GM19452 (cell line): ENCODE results near the gene HNRNPAB.

ENCODE experiments used
- ATAC-seq: cut with Tn5 transposase; IDR thresholded peaks from one replicate; pipeline ENCODE4 v1.9.1; 2021; ENCODE audit not compliant: unreplicated experiment

HNRNPAB gene

DNA sequence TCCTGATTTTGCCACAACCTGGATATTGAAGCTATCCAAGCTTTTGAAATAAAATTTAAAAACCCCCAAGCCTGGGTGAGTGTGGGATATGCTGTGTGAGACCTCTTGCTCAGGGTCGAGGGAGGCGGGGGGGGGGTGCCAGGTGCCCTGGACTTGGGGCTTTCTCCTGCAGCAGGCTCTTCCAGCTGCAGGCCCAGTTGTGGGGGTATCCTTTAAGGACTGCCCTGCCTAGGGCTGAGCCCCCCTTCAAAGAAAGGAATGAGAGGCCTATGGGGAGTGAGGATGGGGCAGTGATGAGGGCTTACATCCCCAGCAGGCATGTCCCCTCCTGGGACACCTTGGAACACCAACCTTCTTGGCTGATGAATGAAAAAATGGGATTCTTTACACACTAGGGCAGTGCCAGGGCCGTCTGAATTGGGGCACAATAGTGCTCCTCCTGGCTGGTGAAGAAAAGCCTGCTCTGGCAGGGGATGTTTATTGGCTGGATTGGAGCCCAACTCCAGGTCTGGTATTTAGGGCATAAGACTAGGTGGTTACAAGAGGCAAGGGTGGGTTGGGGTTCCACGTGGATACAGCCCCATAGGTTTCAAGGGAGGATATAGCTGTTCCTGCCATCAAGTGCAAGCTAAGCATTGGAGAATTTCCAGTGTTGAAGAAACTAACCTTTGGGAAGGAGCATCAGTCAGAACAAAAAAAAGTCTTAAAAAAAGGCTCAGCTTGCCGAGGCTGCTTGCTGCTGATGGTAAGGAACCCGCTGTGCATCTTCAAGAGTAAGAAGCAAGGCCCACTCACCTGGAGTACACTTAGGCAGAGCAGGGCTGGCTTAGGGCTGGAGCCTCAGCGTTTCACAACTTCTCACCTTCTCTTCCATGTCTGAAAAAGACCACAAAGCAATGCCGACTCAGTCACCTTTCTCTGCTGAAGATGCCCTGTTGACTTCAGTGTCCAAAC lies 7.0 kb downstream of the HNRNPAB start:
- no peak for ATAC-seq

DNA sequence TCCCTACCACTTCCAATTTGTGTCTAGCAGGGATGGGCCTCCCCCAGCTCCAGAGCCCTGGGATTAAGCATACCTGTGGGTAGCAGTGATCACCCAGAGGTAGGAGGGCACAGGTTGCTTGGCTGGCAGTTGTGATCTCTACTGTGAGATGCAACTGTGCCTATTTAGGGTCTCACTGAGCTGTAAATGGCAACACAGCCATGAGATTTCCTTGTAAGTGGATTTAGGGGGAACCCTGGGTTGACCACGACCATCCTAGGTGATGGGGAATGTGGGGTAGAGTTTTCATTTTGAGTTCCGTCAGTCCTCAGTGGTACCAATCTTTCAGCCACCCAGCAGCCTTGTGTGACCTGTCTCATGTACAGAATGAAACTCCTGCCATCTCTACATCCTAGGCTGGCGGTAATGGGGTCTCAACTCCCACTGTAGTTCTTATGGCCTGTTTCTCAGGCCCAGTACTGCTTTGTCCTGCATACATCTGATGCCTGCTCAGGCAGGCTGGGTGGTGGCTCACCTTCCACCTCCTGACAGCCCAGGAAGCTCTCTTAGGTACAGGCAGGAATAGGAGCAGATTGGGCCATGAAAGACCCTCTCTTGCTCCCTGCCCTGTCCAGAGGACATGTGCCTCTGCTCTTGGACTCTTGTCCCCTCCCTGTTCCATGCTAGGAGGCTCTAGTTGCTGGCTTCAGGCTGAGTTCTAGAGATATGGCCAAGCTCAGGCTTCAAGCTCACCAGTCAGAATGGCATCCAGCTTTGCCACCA lies 8.1 kb downstream of the HNRNPAB start:
- no peak for ATAC-seq

DNA sequence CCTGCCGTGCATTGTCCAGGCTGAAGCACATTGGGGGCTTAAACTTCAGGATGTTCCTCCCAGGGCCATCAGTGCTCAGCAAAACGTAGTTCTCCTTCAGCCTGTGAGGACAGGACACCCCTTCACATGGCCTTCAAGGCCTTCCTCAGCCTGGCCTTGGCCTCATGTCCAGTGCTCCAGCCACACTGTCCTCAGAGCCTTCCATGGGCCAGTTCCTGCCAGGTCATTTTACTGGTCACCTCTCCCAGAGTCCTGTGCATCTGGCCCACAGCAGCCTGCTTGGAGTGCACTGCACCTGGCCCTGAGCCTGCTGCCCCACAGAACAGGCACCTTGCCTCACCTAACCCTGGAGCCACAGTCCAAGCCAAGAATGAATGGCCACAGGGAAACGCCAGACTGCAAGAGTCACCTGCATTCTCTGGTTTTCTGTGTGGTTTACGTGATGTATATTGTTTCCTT lies 8.7 kb downstream of the HNRNPAB start:
- ATAC-seq, result no peak

DNA sequence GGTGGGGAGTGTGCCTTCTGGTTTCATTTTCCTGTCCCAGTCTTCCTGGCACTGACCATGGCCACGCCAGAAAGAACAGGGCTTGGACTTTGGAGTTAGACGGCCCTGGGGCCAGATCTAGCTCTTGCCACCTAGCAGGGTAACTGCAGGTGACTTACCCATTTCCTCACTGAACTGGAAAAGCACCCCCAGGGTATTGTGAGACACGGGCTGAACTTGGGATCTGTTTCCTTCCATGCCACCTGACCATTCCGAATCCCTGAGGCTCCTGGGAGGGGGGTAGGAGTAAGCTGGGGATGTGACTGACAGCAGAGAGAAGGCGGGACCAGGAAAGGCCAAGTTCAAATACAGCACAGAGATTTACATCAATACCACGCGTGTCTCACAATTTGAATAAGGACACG lies 9.4 kb downstream of the HNRNPAB start:
- no peak for ATAC-seq

DNA sequence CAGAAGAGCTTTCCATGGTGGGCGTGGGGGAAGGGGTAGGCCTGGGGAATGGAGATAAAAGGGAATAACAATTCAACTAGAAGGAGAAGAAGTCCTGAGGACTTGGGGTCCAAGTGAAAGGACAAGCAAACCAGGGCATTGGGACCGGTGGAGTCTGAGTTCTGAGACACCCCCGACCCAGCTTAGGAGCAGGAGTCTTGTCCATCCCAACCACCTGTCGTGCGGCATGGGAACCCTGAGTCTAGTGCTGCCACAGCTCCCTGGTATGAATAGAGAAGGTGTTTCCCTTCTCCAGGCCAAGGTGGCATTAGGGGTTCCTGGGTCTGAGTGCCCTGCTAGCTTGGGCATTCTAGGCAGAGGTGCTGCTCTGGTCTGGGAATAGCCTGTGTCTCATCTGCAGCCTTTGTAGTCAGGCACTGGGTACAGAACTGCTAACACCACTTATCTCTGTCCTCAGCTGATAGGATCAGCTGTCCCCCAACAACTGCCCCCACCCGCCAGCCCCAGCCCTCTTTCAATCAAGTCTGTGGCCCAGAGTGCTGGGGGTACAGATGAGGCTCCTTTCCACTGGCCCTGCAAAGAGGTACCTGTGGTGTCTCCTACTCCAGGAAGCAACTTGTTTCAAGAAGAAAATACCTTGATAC lies 9.9 kb downstream of the HNRNPAB start:
- no peak for ATAC-seq

DNA sequence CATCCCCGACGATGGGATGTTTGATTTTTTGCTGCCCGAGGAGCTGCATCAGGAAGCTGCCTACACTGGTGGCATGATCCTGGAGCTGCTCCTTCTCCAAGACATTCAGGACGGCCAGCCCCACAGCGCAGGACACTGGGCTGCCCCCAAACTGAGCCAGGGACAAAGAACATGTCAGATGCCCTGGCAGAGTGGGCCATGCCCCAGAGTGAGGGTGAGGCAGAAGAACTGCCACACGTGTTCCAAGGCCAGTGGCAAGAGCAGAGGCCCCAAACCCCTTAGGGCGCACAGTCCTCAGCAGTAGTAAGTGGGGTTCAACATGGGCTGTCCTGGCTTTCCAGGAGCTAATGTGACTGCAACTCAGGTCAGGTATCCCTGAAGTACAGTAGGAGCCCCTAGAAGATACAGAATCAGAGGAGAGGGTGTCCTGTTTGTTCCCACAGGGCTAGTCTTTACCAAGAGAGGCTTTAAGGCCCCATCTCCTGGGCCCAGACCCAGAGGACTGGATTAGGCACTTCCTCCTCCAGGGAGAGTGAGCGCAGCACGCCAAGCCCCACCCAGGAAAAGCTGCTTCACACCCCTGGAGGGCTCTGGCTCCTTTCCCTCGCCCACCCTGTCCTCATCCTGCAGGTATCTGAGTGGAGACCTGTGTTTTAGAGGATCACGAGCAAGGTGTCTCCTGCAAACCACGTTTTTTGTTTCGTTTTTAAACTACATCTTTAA lies 11.1 kb downstream of the HNRNPAB start:
- no peak for ATAC-seq

DNA sequence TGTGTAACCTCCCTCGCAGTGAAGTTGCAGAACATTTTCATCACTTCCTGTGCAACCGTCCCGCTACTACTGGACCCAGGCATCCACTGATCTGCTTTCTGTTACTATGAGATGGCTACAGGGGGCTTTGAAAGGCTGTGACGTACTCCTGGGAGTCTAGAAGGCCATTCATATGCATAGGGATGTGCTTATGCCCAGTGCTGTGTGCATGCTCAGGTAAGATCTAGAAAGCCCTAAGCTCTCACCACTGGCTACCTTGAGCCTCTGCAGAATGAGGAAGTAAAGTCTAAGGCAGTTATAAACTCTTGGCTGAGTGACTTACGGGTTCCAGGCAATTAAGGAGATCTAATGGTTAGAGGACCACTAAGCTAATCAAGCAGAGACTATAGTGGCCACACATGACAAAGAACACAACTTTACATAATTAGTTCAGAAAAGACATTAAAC lies 11.8 kb downstream of the HNRNPAB start:
- no peak for ATAC-seq

DNA sequence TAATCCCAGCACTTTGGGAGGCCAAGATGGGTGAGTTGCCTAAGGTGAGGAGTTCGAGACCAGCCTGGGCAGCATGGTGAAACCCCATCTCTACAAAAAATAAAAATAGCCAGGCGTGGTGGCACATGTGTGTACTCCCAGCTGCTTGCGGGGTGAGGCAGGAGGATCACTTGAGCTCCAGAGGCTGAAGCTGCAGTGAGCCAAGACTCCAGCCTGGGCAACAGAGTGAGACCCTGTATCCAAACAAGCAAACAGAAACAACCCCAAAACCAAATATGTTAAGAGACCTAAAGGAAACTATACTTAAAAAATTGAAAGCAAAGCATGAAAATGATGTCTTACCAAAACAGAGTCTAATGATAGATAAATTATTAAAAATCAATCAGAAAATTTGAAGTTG lies 12.4 kb downstream of the HNRNPAB start:
- ATAC-seq, result no peak

DNA sequence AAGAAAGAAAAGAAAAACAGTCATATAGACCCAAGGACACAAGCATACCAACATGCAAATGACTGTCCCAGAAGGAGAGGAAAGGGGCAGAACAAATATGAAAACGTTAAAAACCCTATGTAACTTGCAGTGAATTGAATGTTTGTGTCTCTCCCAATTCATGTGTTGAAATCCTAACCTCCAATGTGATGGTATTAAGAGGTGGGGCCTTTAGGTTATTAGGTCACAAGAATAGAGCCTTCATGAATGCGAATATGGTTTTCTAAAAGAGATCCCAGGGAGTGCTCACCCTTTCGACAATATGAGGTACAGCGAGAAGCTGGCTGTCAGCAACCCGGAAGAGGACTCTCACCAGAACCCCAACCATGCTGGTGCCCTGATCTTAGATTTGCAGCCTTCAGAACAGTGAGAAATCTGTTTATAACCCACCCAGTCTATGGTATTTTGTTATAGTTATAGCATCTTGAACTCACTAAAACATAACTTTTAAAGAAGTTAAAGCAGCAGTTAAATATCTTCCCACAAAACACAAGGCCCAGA lies 14.0 kb downstream of the HNRNPAB start:
- no peak for ATAC-seq

DNA sequence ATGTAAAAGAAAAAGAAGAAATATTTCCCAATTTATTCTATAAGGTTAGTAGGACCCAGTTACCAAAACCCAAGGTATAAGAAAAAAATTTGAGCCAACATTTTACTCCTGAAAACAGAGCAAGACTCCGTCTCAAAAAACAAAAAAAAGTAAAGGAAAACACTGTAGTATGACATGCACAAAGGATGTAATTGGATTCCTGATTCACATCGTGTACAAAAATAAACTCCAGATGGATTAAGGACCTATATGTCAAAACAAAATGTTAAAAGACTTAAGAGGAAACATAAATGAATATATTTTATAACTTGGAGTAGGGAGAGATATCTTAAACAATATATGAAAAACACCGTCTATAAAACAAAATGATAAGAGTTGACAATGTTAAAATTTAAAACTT lies 14.5 kb downstream of the HNRNPAB start:
- no peak for ATAC-seq

DNA sequence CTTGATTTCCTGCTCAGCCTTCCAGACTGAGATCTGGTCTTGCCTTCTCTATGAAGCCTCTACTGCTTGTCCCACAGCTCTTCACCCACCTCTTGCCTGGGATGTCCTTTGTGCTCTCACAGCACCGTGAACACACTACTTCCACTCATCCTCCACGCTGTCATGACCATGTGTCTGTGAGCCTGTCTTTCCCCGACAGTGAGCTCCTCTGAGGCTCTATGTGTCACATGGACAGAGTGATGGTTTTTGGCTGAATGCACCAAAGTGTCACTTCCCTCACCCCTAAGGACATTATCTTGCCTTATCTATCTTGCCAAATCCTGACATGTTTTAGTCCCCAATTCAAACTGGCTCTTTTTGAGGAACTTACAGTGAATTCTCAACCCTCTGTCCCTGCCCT lies 16.9 kb downstream of the HNRNPAB start:
- no peak for ATAC-seq

DNA sequence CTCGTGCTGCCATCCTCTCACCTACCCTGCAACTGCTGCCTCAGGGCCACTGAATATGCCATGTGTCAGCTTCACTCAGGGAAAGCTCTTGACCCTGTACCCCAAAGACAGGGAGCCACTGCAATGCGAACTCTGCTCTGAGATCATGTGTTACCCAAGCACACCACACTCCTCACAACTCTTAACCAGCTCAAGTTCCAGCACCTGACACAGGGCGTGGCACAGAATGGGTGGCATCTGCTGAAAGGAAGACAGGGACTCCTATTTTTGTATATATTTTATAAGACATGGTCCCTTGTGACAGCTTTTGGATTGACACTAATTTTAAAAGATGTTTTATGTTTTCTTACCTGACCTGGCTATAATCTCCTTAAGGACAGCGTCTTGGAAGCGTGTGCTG lies 17.5 kb downstream of the HNRNPAB start:
- no peak for ATAC-seq

DNA sequence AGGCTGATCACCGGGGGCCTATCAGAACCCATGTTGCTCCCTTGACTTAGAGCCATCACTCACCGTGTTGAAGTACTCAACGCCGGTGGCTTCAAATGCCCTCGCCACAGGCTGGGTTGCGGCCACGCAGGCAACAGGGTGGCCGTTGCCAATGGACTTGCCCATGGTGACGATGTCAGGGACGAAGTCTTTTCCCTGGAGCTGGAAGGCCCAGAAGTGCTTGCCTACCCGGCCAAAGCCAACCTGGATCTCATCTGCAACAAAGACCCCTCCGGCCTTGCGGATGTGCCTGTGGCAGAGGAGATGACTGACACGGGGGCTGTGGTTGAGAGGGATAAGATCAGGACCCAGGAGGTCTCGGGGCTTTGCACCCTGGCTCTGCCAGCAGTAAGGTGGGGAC lies 18.0 kb downstream of the HNRNPAB start:
- no peak for ATAC-seq

DNA sequence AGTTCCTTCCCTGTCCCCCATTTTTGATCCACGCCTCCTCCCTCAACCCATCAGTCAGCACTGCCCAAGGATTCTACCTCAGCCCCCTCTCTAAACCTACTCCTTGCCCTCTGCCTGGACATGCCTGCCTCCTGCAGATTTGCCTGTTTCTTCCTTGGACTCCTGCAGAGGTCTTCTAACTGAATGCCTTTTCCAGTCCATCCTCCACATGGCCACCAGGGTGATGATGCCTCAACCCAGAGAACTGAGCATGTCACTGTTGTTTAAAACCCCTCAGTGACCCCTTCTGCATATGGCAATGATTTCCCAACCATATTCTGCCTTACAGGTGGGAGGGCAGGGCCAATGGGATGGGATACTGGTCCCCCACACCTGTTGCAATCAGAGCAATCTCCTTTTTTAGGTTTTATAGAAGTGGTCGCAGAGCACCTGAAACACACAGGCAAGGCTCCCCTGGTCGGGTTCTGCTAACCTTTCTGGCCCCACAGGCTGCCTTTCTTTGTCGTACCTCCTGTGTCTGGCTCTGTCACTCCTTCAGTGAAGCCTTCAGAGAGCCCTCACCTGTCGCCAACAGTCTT lies 19.0 kb downstream of the HNRNPAB start:
- no peak for ATAC-seq

DNA sequence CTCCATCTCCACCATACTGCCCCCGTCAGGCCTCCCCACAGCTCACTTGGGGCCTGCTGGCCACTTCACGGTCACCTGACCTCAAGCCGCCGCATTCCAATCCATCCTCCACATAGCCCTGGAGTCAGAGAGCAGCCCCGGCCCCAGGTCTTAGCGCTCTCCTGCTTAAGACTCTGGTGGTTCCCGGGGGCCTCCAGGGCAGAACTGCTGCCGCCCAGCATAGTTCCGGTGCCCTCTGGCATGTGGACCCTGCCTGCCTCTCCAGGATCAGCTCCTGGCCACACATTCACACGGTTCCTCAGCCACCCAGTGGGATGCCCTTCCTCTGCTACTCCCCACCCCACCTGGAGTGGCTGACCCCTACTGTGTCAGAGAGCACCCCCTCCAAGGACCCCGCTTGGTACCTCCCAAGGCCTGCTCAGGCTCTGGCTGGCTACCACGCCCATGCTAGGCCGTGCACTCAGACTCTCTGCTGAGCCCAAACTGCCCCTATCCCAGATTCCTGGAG lies 19.5 kb downstream of the HNRNPAB start:
- no peak for ATAC-seq

DNA sequence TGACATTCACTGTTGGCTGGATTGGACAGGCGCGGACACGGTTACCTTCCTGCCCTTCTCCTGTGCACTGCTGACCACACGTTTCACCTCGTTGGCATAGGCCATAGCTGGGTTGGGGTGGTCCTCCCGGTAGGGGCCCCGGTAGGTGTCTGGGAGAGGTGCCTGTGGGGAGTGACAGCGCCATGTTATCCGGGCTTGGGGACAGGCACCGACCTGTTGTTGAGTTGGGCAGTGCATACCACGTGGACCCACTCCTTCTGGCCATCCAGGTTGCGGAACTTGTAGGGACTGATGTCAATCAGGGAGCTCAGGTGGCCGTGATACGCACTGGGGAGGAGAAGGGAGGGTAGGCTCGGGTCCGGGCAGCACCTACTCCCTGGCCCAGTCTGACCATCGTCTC lies 20.1 kb downstream of the HNRNPAB start:
- ATAC-seq, result no peak

DNA sequence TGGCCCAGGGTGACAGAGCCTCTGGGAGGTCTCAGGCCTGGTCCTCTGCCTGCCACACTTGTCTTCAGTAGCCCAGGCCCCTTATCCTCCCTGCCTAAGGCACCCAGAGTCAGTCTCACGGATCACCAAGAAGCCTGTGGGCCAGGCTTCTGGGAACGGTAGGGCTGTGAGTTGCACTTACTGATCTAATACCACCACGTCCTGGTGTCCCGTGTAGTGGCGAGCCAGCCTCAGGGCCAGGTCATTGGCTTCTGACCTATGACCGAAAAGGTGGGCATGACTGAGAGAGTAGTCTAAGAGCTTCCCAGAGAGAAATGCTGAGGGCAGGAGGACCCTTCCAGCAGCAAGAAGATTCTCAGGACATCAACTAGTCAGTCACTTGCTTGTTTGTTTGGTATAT lies 20.8 kb downstream of the HNRNPAB start:
- ATAC-seq, result no peak

DNA sequence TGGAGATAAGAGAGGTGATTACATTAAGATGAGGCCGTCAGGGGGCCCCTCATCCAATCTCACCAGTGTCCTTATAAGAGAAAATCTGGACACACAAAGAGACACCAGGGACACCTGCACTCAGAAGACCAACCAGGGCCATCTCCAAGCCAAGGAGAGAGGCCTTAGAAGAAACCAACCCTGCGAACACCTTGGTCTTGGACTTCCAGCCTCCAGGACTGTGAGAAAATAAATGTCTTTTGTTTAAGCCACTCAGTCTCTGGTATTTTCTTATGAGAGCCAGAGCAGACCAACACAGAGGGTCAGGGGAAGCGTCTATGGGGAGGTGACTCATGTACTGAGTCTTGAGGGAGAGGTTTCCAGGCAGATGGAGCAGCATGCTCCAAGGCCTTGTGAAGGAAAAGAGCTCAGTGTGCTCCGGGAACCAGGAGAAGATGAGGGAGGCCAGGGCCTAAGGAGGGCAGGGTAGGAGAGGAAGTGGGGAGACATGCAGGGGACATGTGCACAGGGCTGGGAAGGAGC lies 22.9 kb downstream of the HNRNPAB start:
- no peak for ATAC-seq

DNA sequence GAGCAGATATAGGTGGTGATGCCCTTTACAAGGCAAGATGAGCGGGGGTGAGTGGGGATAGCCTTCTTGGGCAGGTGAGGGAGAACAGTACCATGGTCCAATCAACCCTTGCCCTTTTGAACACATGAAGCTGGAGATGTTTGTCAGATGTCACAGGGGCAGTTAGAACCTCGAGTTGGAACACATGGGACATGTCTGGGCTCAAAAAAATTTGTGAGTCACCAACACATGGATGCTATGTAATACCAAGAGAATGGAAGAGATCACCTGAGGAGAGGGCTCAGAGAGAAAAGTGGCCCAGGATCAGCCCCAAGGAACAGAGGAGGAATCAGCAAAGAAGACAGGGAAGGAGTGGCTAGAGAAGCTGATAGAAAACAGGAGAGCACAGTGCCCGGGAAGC lies 23.6 kb downstream of the HNRNPAB start:
- no peak for ATAC-seq

DNA sequence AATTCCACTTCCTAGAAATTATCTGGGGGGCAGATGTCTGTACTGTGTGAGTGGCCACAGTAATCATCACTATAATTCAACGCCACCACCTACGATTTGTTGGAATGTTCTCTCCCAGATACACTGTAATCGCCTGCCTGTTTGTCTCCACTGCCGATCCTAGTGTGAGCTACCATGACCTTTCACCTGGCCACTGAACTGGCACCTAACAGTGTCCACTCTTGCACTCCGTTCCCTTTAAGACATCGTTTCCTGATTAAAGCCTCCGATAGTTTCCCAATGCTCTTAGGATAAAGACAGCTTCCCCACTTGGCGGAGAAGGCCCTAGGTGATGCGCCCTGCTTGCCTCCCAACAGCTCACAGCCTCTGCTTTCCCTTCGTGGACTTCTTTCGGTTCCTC lies 24.3 kb downstream of the HNRNPAB start:
- no peak for ATAC-seq
